Measurements from ENCODE around the gene NLRP4.
"Not testable (repeated sequence)": the region's sequence is repeated elsewhere in the genome, so short reads cannot be mapped to it uniquely, and the experiment has no call there.

The NLRP4 gene

DNA sequence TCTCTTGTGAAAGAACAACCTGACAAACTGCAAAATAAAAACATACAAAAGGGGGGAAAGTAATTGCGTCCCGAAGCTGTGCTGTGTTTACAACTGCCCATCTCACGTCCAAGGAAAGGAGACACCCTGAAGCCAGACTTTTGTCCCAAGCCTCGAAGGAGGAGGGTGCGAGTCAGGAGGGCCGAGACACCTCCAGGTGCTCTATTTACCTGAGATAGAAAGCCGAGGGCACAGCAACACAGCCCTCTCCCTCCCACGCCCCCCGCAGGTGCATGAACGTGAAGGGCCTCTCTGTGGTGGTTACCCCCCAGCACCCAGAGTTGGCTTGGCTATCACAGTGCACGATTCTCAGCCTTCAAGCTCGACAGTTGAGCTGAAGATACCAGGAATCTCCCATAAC, 62.6 kb downstream of the NLRP4 start:
- DNase-seq (ENCODE audit: low read depth), result no peak

DNA sequence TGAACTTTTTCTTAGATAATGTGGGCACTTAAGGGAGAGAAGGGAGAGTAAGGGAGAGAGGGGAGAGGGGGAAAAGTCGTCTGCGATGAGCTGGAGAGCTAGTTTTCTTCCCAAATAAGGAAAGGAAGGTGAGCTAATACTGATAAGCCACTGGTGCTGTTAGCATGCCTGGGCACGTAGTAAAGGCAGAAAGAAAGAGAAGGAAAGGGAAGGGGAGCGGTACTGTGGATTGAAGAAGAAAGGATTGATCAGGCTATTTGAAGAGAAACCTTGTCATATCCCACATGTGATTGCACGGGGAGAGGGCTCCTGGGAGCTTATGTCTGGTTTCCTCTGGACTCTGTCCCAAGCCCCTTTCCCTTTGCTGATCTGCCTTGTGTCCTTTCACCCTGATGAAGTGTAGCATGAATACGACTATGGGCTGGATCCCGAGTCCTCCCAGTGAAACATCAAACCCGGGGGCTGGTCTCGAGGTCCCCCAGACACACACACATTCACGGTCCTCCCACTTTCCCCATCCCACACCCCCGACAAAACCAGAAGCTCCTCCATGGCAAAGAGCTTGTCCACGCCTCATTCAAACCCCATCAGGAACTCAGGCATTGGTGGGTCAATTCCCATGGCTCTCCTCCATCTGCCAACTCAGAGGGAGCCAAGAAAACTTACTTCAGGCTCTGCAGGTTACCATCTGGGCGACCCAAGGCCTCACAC, 65.2 kb downstream of the NLRP4 start:
- no peak for DNase-seq (ENCODE audit: low read depth)

DNA sequence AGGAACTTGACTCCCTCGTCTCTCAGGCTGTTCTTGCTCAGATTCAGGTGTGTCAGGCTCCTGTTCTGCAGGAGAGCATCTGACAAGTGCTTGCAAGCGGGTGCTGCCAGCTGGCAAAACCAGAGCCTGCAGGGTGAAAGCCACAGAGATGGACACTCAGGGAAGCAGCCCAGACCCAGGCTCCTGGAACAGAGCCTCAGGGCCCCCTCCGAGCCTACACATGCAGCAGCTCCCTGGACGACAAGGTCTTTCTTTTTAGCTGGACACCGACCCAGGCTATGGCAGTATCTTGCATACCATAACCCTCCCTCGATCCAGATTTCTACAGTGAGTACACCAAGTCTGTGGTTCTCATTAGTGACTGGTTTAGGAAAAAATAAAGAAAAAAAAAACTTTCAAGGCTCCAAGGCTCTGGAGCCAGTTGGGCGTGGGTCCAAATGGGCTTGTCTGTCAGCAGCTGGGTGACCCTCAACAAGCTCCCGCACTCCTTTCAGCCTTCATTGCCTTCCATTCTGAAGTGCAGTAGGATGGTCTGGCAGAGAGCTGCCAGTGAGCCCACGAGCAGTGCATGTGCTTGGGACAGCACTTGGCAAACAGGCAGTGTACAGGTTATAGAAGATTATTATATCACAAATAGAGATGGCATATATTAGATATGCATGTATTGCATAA, 65.9 kb downstream of the NLRP4 start:
- no peak for DNase-seq (ENCODE audit: low read depth)

DNA sequence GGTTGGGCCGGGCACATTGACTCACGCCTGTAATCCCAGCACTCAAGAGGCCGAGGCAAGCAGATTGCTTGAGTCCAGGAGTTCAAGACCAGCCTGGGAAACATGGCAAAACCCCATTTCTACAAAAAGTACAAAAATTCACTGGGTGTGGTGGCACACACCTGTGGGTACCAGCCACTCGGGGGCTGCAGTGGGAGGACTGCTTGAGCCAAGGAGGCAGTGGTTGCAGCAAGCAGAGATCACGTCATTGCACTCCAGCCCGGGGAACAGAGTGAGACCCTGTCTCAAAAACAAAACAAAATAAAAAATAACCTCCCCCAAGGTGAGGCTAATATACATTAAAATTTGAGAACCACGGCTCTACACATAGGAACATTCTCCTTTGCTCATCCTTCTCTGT, 70.9 kb downstream of the NLRP4 start:
- DNase-seq (ENCODE audit: low read depth), result no peak

DNA sequence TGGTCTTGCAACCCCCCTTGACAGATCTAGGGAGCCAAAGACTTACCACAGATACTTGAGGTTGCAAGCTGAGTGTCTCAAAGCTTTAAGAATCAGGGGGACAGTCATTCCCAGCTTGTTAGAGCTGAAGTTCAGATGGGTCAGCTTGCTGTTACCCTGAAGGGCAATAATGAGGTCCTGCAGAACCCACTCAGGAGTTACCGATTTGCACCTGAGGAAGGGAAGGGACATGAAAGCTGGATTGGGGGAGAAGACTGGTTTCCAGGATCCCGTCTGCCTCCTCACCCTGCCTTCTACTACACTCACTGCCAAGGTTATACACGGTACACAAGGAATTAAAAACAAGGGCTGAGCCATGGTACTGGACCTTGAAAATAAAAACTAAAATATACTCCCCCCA, 71.4 kb downstream of the NLRP4 start:
- no peak for DNase-seq (ENCODE audit: low read depth)

DNA sequence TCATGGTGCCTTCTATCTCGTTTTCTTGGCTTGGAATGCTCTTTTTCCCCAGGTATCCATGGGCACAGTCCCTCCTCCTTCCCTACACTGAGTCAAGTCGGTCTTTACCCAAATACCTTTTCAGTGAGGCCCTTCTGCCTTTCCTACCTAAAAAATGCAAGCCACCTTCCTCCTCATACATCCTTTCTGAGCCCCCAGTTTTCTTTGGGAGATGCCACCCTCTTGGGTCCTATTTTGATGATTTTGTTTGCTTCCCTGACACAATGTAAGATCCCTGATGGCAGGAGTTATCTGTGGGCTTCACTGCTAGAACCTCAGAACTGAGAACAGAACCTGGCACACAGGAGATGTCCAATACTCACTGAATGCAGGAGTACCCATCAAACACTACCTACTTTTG, 73.5 kb downstream of the NLRP4 start:
- no peak for DNase-seq (ENCODE audit: low read depth)

DNA sequence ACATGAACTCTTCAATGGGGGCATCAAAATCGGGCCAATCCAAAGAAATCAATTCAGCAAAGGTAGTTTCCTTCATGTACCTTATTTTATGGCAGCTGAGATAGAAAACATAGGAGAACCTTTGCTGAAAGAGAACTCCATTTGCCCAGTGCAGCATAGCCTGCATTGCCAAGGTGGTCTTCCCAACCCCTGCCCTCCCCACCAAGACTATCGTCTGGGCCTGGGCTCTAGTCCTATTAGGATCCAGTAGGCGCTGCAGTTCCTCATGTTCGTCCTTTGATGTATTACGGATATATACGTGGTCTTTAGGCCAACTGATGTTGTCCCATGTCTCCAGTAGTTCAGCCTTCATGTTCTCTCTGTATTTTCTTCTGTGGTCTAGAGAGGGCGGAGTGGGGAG, 76.6 kb downstream of the NLRP4 start:
- no peak for DNase-seq (ENCODE audit: low read depth)

DNA sequence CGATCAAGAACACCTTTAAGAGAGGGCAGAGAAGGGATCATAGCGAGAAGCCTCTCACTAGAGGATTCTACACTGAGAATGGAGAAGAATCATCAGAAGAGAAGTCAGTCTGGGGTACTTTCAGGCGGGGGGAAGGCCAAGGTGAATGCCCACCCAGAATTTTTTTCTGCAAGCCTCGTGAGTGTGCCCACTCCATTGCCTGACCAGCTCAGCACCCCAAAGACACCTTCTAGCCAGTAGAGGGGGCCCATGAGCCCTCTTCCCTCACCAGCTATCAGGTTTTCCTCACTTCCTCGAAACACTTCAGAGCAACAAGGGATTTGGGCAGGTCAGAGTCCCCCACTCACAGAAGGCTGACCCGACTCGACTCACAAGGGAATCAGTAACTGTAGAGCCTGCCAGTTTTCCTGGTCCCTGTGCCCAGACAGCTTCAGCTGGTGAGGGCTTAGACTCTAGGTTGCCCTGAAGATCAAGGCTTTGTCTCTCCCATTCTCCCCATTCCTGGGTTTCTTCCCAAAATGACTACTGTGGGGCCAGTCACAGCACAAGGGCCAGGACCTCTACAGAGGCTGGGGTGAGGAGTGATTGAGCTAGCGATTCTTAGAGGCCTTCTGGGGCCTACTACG, 77.4 kb downstream of the NLRP4 start:
- no peak for DNase-seq (ENCODE audit: low read depth)

DNA sequence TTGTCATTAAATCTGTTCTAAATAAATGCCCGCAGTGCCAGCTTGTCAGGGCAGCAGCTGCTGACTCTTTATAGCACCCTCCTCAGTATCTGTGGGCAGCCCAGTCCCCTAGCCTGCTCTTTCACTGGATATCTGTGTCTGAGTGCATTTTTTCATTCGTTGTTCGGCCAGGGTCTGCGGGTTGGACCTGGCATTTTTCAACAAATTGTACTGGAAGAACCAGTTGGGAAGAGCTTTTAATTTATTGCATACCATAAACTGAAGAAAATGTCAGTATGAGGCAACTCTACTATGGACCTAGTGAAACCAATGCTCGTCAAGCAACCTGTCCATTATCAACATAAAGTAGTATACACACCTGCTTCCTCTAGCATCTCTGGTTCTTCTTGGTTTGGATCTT, 87.2 kb downstream of the NLRP4 start:
- no peak for DNase-seq (ENCODE audit: low read depth)

DNA sequence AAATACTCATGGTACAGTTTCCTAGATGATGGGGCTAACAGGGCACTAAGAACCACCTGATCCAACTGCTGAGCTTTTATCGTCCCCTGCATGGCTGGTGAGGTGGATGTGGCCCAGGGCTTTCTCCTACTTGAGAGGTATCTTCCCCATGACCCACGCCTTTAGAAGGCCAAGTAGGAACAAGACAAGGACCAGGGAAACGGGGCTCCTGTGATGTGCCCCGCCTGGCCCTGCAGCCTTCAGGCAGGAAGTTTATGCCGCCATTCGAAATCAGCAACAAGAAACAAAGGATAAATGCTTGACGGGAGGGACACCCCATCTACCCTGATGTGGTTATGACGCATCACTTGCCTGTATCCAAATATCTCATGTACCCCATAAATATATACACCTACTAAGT, 91.7 kb downstream of the NLRP4 start:
- no peak for DNase-seq (ENCODE audit: low read depth)

DNA sequence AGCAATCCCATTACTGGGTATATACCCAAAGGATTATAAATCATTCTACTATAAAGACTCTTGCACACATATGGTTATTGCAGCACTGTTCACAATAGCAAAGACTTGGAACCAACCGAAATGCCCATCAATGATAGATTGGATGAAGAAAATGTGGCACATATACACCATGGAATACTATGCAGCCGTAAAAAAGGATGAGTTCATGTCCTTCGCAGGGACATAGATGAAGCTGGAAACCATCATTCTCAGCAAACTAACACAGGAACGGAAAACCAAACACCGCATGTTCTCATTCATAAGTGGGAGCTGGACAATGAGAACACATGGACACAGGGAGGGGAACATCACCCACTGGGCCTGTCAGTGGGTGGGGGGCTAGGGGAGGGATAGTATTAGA, 92.9 kb downstream of the NLRP4 start:
- DNase-seq (ENCODE audit: low read depth), result not testable (repeated sequence)

DNA sequence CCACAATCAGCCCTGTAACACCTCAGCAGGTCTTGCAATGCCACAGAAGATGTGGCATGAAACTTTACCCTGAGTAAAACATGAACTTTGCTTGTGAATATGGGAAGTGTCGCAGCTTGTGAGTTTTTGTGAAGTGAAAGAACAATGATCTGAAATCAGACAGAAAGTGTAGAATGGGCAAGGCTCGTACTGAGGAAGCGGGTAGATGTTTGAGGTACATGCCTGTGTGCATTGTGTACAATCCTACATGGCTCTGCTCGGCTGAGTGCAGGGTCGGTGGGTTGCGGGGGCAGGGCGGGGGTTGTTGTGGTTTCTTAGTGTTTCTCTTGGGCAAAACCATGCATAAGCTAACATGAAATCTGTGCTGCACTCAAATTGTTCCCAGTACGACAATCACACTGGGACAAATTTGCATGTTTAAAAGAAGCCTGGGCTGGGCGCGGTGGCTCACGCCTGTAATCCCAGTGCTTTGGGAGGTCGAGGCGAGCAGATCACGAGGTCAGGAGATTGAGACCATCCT, 94.7 kb downstream of the NLRP4 start:
- no peak for DNase-seq (ENCODE audit: low read depth)

Measured in amniotic epithelial cell (primary cell).